ENCODE measurements around the gene FGF12.

DNA sequence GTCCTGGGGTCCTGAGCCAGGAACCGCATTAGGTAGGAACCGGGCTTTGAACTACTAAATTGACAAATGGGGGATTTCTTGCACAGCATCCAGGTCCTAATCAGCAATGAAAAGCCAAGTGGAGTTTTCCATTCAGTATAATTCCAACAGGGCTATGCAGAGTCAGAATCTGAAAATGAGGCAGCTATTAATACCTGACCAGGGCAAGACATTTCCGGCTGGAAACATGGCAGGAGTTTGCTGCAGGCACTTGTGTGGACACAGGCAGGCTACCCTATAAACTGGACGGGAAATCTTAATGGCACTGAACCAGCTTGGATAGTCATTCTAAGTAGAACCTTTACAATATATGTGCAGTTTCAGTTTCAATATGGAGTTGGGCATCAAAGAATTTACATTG, 553.1 kb downstream of the FGF12 start:
- TF ChIP-seq, protein P1, sequence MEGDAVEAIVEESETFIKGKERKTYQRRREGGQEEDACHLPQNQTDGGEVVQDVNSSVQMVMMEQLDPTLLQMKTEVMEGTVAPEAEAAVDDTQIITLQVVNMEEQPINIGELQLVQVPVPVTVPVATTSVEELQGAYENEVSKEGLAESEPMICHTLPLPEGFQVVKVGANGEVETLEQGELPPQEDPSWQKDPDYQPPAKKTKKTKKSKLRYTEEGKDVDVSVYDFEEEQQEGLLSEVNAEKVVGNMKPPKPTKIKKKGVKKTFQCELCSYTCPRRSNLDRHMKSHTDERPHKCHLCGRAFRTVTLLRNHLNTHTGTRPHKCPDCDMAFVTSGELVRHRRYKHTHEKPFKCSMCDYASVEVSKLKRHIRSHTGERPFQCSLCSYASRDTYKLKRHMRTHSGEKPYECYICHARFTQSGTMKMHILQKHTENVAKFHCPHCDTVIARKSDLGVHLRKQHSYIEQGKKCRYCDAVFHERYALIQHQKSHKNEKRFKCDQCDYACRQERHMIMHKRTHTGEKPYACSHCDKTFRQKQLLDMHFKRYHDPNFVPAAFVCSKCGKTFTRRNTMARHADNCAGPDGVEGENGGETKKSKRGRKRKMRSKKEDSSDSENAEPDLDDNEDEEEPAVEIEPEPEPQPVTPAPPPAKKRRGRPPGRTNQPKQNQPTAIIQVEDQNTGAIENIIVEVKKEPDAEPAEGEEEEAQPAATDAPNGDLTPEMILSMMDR (IDR thresholded peaks at IDR 0.05): no peak
- no peak for TF ChIP-seq EZH2 (IDR thresholded peaks at IDR 0.05)
